GM12878 (cell line): ENCODE data around the gene TRIM7. TPM values are rescaled to one million over a fixed set of nuclear protein-coding genes. Genes with fewer than 3 reads are reported as not detected.

Source experiments
- ATAC-seq: fragments of 200-7000 bp; cut with Tn5 transposase; 3 replicates; pipeline ENCODE4 v1.9.1; 2020; ENCODE audit warnings: mild to moderate bottlenecking, moderate library complexity
- BruUV-seq: library from RNA; stranded (reverse); fragments of 400-500 nt; replicated peaks from 2 replicates; lab custom pipeline; 2021; lab: Mats Ljungman, UMichigan
- CTCF ChIA-PET: fragments of 300-600 bp; sonication (Branson Sonifier 250); formaldehyde crosslinking; extraction: SDS; loops from one replicate; lab custom pipeline; 2021; ENCODE audit warnings: inconsistent platforms; lab: Yijun Ruan, JAX
- POLR2A ChIA-PET: fragments of 350-600 bp; formaldehyde crosslinking; extraction: SDS; loops from one replicate; lab custom pipeline; 2021; ENCODE audit warnings: inconsistent platforms; lab: Charles Lee
- RAD21 ChIA-PET: fragments of 300-600 bp; sonication (Branson Sonifier 250); formaldehyde crosslinking; loops from one replicate; lab custom pipeline; 2023; ENCODE audit warnings: antibody characterized with exemption; ENCODE audit not compliant: unreplicated experiment; lab: Charles Lee
- SMC1A ChIA-PET: fragments of 300-600 bp; sonication (Branson Sonifier 250); formaldehyde crosslinking; loops from one replicate; lab custom pipeline; 2023; ENCODE audit not compliant: unreplicated experiment, uncharacterized antibody; lab: Charles Lee
- DNase-seq: peaks from one replicate; pipeline ENCODE4 v3.0.0-alpha.2; 2011; ENCODE audit warnings: low read depth, low spot score
- FAIRE-seq: peaks from 3 replicates; lab custom pipeline; 2011; peaks lifted over from hg19 to GRCh38; lab: Jason Lieb, UNC
- H2AFZ ChIP-seq: 2 replicates; pipeline ENCODE4 v1.6.0; 2011; ENCODE audit warnings: low read depth, low read length, control low read depth; ENCODE audit not compliant: control insufficient read depth
- H3K27ac ChIP-seq: 2 replicates; pipeline ENCODE4 v1.5.1; 2011; ENCODE audit warnings: control low read depth; ENCODE audit not compliant: control insufficient read depth, insufficient read depth
- H3K27me3 ChIP-seq, 2 experiments: replicated peaks in 1 of 2; 2 replicates each; pipeline versions ENCODE4 v1.6.0 to v1.6.1; 2011; ENCODE audit warnings: low read length in 1 of 2; ENCODE audit not compliant: control insufficient read depth in 2 of 2, insufficient read depth in 2 of 2
- H3K36me3 ChIP-seq, 2 experiments: 2 replicates each; pipeline ENCODE4 v1.5.1; 2011; ENCODE audit warnings: low read length in 1 of 2; ENCODE audit not compliant: control insufficient read depth in 2 of 2, insufficient read depth in 2 of 2
- H3K4me1 ChIP-seq: 2 replicates; pipeline ENCODE4 v1.6.1; 2011; ENCODE audit warnings: mild to moderate bottlenecking, low read length, moderate library complexity, mixed read lengths; ENCODE audit not compliant: control insufficient read depth, insufficient read depth
- H3K4me2 ChIP-seq: 2 replicates; pipeline ENCODE4 v1.6.0; 2011; ENCODE audit warnings: control low read depth; ENCODE audit not compliant: control insufficient read depth, insufficient read depth
- H3K4me3 ChIP-seq: fragments of 200-600 bp; sonication (generic); 2 replicates; pipeline ENCODE4 v1.5.1; 2016
- H3K79me2 ChIP-seq: 2 replicates; pipeline ENCODE4 v1.6.0; 2011; ENCODE audit warnings: low read length; ENCODE audit not compliant: control insufficient read depth, insufficient read depth
- H3K9ac ChIP-seq: 2 replicates; pipeline ENCODE4 v1.8.0; 2011; ENCODE audit warnings: low read length, control low read depth, mixed read lengths; ENCODE audit not compliant: control insufficient read depth, insufficient read depth
- H3K9me3 ChIP-seq: replicated peaks from 3 replicates; pipeline ENCODE4 v1.5.1; 2011; ENCODE audit warnings: mild to moderate bottlenecking, low read length; ENCODE audit not compliant: control insufficient read depth, insufficient read depth
- H4K20me1 ChIP-seq: 2 replicates; pipeline ENCODE4 v1.6.0; 2011; ENCODE audit not compliant: control insufficient read depth, insufficient read depth
- CEBPZ ChIP-seq: fragments of 150-350 bp; IDR thresholded peaks from 2 replicates; pipeline ENCODE4 v1.6.1; 2016; ENCODE audit warnings: low read depth, low read length
- ETV6 ChIP-seq, 2 experiments: fragments of 450-650 bp in 1 of 2; IDR thresholded peaks in 1 of 2; conservative IDR thresholded peaks in 1 of 2; 2 replicates each; pipeline ENCODE4 v1.6.1; 2014; ENCODE audit warnings: antibody characterized with exemption in 1 of 2, borderline replicate concordance in 1 of 2, low read depth in 1 of 2, mild to moderate bottlenecking in 1 of 2, moderate library complexity in 1 of 2
- HDAC2 ChIP-seq: fragments of 200-600 bp; sonication (generic); IDR thresholded peaks from 2 replicates; pipeline ENCODE4 v1.6.1; 2017
- MTA3 ChIP-seq: IDR thresholded peaks from 2 replicates; pipeline ENCODE4 v1.6.1; 2012; ENCODE audit warnings: low read length, inconsistent platforms, borderline replicate concordance
- POU2F2 ChIP-seq: IDR thresholded peaks from 3 replicates; pipeline ENCODE4 v1.6.1; 2011; ENCODE audit warnings: low read depth, mild to moderate bottlenecking, low read length, borderline replicate concordance
- SUPT20H ChIP-seq: IDR thresholded peaks from 2 replicates; pipeline ENCODE4 v1.6.1; 2011; ENCODE audit warnings: low read depth, mild to moderate bottlenecking, low read length, moderate library complexity, borderline replicate concordance; ENCODE audit not compliant: control insufficient read depth
- ZNF384 ChIP-seq: IDR thresholded peaks from 2 replicates; pipeline ENCODE4 v1.6.1; 2012; ENCODE audit warnings: low read depth, mild to moderate bottlenecking, low read length, improper control_type of control experiment, borderline replicate concordance
- WGBS: methylation state at CpG from one replicate; pipeline ENCODE4 v1.1.6; 2016; ENCODE audit warnings: low lambda C conversion rate; ENCODE audit not compliant: insufficient replicate concordance, insufficient coverage; ENCODE audit errors: missing lambda C conversion rate; 5-methylcytosine and 5-hydroxymethylcytosine counted together
- in situ Hi-C: fragments of 300-500 bp; cut with MboI; formaldehyde crosslinking; loops from 9 replicates; pipeline ENCODE4 v1.14.3; 2018; ENCODE audit warnings: mixed read lengths
- intact Hi-C: fragments of 100-400 bp; cut with micrococcal nuclease; formaldehyde crosslinking; loops from one replicate; pipeline ENCODE4 v1.14.2; 2022; ENCODE audit not compliant: unreplicated experiment
- polyA plus RNA-seq, 11 experiments: library from polyadenylated mRNA; depleted of rRNA in 4 of 11; unstranded in 6 of 11; stranded (reverse) in 5 of 11; fragments of >200 nt; fragmentation: Nextera tagmentation in 4 of 11; fragmentation: Illumina TruSeq in 1 of 11; extraction: Ambion mirVana in 4 of 11; extraction: Trizol in 1 of 11; gene quantifications; 1 replicate in 1 of 11; 2 replicates in 10 of 11; pipeline versions ENCODE4 v1.2.1 to v1.2.3, GENCODE V29; 2011 to 2016; ENCODE audit warnings: inconsistent platforms in 2 of 11, missing spikeins in 2 of 11, low read depth in 1 of 11
- total RNA-seq, 4 experiments: library from RNA; depleted of rRNA in 3 of 4; stranded (reverse); fragments of >200 nt in 3 of 4; fragmentation: Illumina TruSeq in 1 of 4; extraction: Trizol in 1 of 4; gene quantifications; 2 replicates each; pipeline versions ENCODE4 v1.2.1 to v1.2.3, GENCODE V29; 2013 to 2021

TRIM7 gene
- total and polyA plus RNA-seq, 10 of the 15 experiments (the other 5 are each of a cell fraction or from before 2014, with no cell fraction given): 0.02 to 1.6 (median 0.41) TPM

DNA sequence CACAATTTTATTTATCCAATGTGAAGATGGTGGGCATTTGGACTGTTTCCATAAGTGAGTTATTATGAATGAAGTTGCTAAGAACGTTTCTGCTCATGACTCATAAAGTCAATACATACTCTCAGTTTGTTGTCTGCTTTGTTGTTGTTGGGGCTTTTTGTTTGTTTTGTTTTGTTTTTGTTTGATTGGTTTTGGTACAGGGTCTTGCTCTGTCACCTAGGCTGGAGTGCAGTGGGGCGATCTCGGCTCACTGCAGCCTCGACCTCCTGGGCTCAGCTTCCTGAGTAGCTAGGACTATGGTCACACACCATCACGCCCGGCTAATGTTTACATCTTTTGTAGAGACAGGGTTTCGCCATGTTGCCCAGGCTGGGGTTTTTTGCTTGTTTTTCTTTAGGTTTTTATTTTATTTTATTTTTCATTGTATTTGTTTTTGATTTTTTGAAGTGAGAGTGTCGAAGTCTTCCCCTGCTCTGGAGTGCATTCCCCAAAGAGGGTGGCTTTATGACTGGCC is 18.0 kb downstream of the TRIM7 start:
- Histone ChIP-seq H2AFZ (peak overlapping the region; percentile 73), H3K4me2 (peak overlapping the region; percentile 94), H3K36me3 (no peaks in the 10 kb centered on the region), H3K27me3 (no peaks in the 10 kb centered on the region), H3K27ac (peak overlapping the region; percentile 13; the same call in 1 of the 2 replicates), H3K4me1 (peaks cover 10% of the 10 kb centered on the region), H3K4me3 (peak overlapping the region; percentile 95; the same call in 1 of the 2 replicates), H3K9me3 (no peaks in the 10 kb centered on the region), H3K9ac (peak overlapping the region; percentile 45), H4K20me1 (no peaks in the 10 kb centered on the region), H3K79me2 (no peaks in the 10 kb centered on the region; the same call in 1 of the 2 replicates)
- WGBS: 4% methylated on average over 8 of the region's 8 CpGs
- TF ChIP-seq ZNF384: no peak
- TF ChIP-seq MTA3: no peak
- no peak for TF ChIP-seq POU2F2
- no peak for TF ChIP-seq CEBPZ
- no peak for TF ChIP-seq SUPT20H
- no peak for TF ChIP-seq HDAC2
- TF ChIP-seq ETV6 (conservative IDR thresholded peaks at IDR 0.05 in 1 of 2, IDR thresholded peaks at IDR 0.05 in 1 of 2; ENCODE audit: borderline replicate concordance in 1 of 2, low read depth in 1 of 2): no peak
- in situ Hi-C loops (loop anchor here (10.0 kb wide), 1 partner anchor 68 kb away; no protein-coding TSS in a partner anchor), intact Hi-C loops (loop anchor here (1.0 kb wide), 1 partner anchor 14 kb away; no protein-coding TSS in a partner anchor)
- CTCF ChIA-PET: interaction anchor here (0.7 to 7.6 kb wide), 8 partner anchors 14 to 379 kb away, joined by 3 to 96 read pairs (median 4); partner anchors contain the start of genes TRIM52 and TRIM7
- FAIRE-seq: no peak
- no TSS peak for BruUV-seq
- RAD21 ChIA-PET: interaction anchor here (2.2 to 4.8 kb wide), 2 partner anchors 14 to 36 kb away, joined by 8 to 25 read pairs; partner anchors contain the start of gene TRIM41
- SMC1A ChIA-PET: interaction anchor here (0.9 to 4.5 kb wide), 3 partner anchors 15 to 36 kb away, joined by 3 to 40 read pairs (median 3); partner anchors contain the start of gene TRIM7
- ATAC-seq: no peak
- POLR2A ChIA-PET: interaction anchor here (1.2 to 4.4 kb wide), 3 partner anchors 12 to 61 kb away, joined by 3 to 18 read pairs (median 10); no protein-coding TSS in a partner anchor
- DNase-seq: no peak
